B cell (primary cell): ENCODE results near the gene MAGI2. TPM values are rescaled to one million over a fixed set of nuclear protein-coding genes. Genes with fewer than 3 reads are reported as not detected.

Experiments
- ATAC-seq: fragments of 200-7000 bp; cut with Tn5 transposase; one replicate; pipeline ENCODE4 v1.10.0; 2021; ENCODE audit warnings: low read depth, mild to moderate bottlenecking, moderate number of reproducible peaks, moderate library complexity
- CTCF ChIA-PET: fragments of 350-600 bp; sonication (Branson Sonifier 250); formaldehyde crosslinking; loops from one replicate; lab custom pipeline; 2021; ENCODE audit warnings: antibody characterized with exemption, inconsistent platforms; lab: Charles Lee
- POLR2A ChIA-PET: fragments of 350-600 bp; sonication (Branson Sonifier 250); formaldehyde crosslinking; loops from one replicate; lab custom pipeline; 2021; ENCODE audit warnings: antibody characterized with exemption; lab: Charles Lee
- DNase-seq: peaks from one replicate; pipeline ENCODE4 v3.0.0; 2013
- H2AFZ ChIP-seq: 2 replicates; pipeline ENCODE4 v1.6.1; 2012; ENCODE audit warnings: mild to moderate bottlenecking, low read depth, low read length; ENCODE audit not compliant: insufficient read depth, poor library complexity, severe bottlenecking
- H3K27ac ChIP-seq, 2 donors: 1 replicate in 1 of 2; 2 replicates in 1 of 2; pipeline ENCODE4 v1.5.1; 2012 to 2013; ENCODE audit warnings: low read length in 2 of 2, mild to moderate bottlenecking in 2 of 2, moderate library complexity in 1 of 2
- H3K27me3 ChIP-seq, 4 experiments: fragments of 200-600 bp in 1 of 4; sonication (generic) in 1 of 4; replicated peaks in 1 of 4; 1 replicate in 2 of 4; 2 replicates in 2 of 4; pipeline versions ENCODE4 v1.6.1 to v1.7.0; 2013 to 2016; ENCODE audit warnings: low read length in 3 of 4, mild to moderate bottlenecking in 2 of 4, mixed read lengths in 1 of 4, moderate library complexity in 1 of 4; ENCODE audit not compliant: insufficient read depth in 4 of 4, control insufficient read depth in 3 of 4; ENCODE audit errors: control extremely low read depth in 1 of 4
- H3K36me3 ChIP-seq, 2 experiments: replicated peaks in 1 of 2; 1 replicate in 1 of 2; 2 replicates in 1 of 2; pipeline versions ENCODE4 v1.6.1 to v1.7.1; 2013; ENCODE audit warnings: low read length in 1 of 2; ENCODE audit not compliant: insufficient read depth in 2 of 2, control insufficient read depth in 1 of 2; ENCODE audit errors: control extremely low read depth in 1 of 2, extremely low read depth in 1 of 2
- H3K4me1 ChIP-seq, 2 donors: fragments of 200-600 bp in 1 of 2; sonication (generic) in 1 of 2; 1 replicate in 1 of 2; 2 replicates in 1 of 2; pipeline versions ENCODE4 v1.5.1 to v1.6.1; 2013 to 2017; ENCODE audit warnings: low read length in 2 of 2; ENCODE audit not compliant: control insufficient read depth in 2 of 2, insufficient read depth in 2 of 2
- H3K4me2 ChIP-seq: replicated peaks from 2 replicates; pipeline ENCODE3; 2012; ENCODE audit warnings: mild to moderate bottlenecking, low read depth, low read length; ENCODE audit not compliant: poor library complexity, severe bottlenecking
- H3K4me3 ChIP-seq, 5 experiments: fragments of 200-600 bp in 1 of 5; sonication (generic) in 1 of 5; 1 replicate in 3 of 5; 2 replicates in 2 of 5; pipeline versions ENCODE4 v1.5.1 to v1.7.0; 2011 to 2016; ENCODE audit warnings: low read length in 4 of 5, mild to moderate bottlenecking in 4 of 5, low read depth in 2 of 5, control low read depth in 1 of 5, moderate library complexity in 1 of 5; ENCODE audit not compliant: insufficient read depth in 1 of 5; ENCODE audit errors: control extremely low read depth in 1 of 5, extremely low read depth in 1 of 5
- H3K79me2 ChIP-seq: fragments of 200-600 bp; sonication (generic); one replicate; pipeline ENCODE4 v1.6.0; 2016; ENCODE audit warnings: low read length; ENCODE audit not compliant: control insufficient read depth, insufficient read depth
- H3K9ac ChIP-seq: fragments of 200-600 bp; sonication (generic); 2 replicates; pipeline ENCODE4 v1.6.1; 2017; ENCODE audit warnings: mild to moderate bottlenecking, low read length, moderate library complexity
- H3K9me3 ChIP-seq, 3 donors: one replicate each; pipeline versions ENCODE4 v1.6.1 to v1.7.1; 2013; ENCODE audit warnings: low read length in 2 of 3; ENCODE audit not compliant: control insufficient read depth in 2 of 3, insufficient read depth in 1 of 3; ENCODE audit errors: control extremely low read depth in 1 of 3
- H4K20me1 ChIP-seq: 2 replicates; pipeline ENCODE4 v1.6.0; 2012; ENCODE audit warnings: mild to moderate bottlenecking, low read length; ENCODE audit not compliant: insufficient read depth, control insufficient read depth, poor library complexity, severe bottlenecking
- H3K27ac Mint-ChIP-seq: one replicate; pipeline ENCODE4 v1.8.0; 2021; ENCODE audit warnings: mixed read lengths
- H3K27me3 Mint-ChIP-seq: one replicate; pipeline ENCODE4 v1.8.0; 2021; ENCODE audit warnings: mixed read lengths
- H3K4me1 Mint-ChIP-seq: one replicate; pipeline ENCODE4 v1.8.0; 2021; ENCODE audit warnings: mixed read lengths
- H3K4me3 Mint-ChIP-seq: one replicate; pipeline ENCODE4 v1.8.0; 2021; ENCODE audit warnings: mixed read lengths
- H3K9me3 Mint-ChIP-seq: one replicate; pipeline ENCODE4 v1.8.0; 2022; ENCODE audit warnings: mixed read lengths; ENCODE audit not compliant: insufficient read depth
- CTCF ChIP-seq: fragments of 200-600 bp; IDR thresholded peaks from one replicate; pipeline ENCODE4 v1.8.0; 2022; ENCODE audit warnings: antibody characterized with exemption, mild to moderate bottlenecking
- EZH2 ChIP-seq: IDR thresholded peaks from 2 replicates; pipeline ENCODE4 v1.6.1; 2012; ENCODE audit warnings: borderline replicate concordance, low read depth, mild to moderate bottlenecking, moderate library complexity, low read length; ENCODE audit not compliant: insufficient read depth, poor library complexity, severe bottlenecking
- WGBS: methylation state at CpG from one replicate; pipeline ENCODE4 v1.1.5; 2013; ENCODE audit warnings: missing lambda C conversion rate; ENCODE audit not compliant: insufficient coverage; 5-methylcytosine and 5-hydroxymethylcytosine counted together
- intact Hi-C: fragments of 100-400 bp; cut with micrococcal nuclease; formaldehyde crosslinking; loops from one replicate; pipeline ENCODE4 v1.10.0; 2022
- polyA plus RNA-seq: library from polyadenylated mRNA; depleted of rRNA; stranded (reverse); fragments of >200 nt; gene quantifications from 2 replicates; pipeline ENCODE4 v1.2.3, GENCODE V29; 2012
- total RNA-seq, 2 donors: library from RNA; stranded (reverse); fragments of 120-200 nt in 1 of 2; gene quantifications; 1 replicate in 1 of 2; 2 replicates in 1 of 2; pipeline versions ENCODE4 v1.2.3 to v1.2.4, GENCODE V29; 2013 to 2022

The MAGI2 gene
- total and polyA plus RNA-seq, 2 donors (not counting 1 experiment from before 2014, with no cell fraction given), result 0.16 to 0.64 TPM

GRCh38 chr7:79359827-79360226 is 93.6 kb downstream of the MAGI2 start:
- H4K20me1 ChIP-seq, result no peaks in the 10 kb centered on the region
- H3K4me3 ChIP-seq, result no peak overlapping the region
- Mint-ChIP-seq H3K9me3 (no peaks in the 10 kb centered on the region), H3K27me3 (no peaks in the 10 kb centered on the region), H3K4me3 (no peak overlapping the region), H3K27ac (no peak overlapping the region), H3K4me1 (no peaks in the 10 kb centered on the region)
- no peak overlapping the region for H3K4me2 ChIP-seq
- DNase-seq, result no peak
- ATAC-seq, result no peak
- H3K9ac ChIP-seq, result no peak overlapping the region
- H3K4me1 ChIP-seq, result no peaks in the 10 kb centered on the region
- no peaks in the 10 kb centered on the region for H3K36me3 ChIP-seq
- intact Hi-C loops, result no loop called here
- CTCF ChIA-PET, result no interaction called here
- H3K9me3 ChIP-seq, result no peaks in the 10 kb centered on the region
- no CpG with 5 or more reads among the region's 1 CpG for WGBS
- H3K27me3 ChIP-seq, result no peaks in the 10 kb centered on the region
- TF ChIP-seq EZH2, result no peak
- TF ChIP-seq CTCF, result no peak
- POLR2A ChIA-PET, result no interaction called here
- no peak overlapping the region for H3K27ac ChIP-seq
- H2AFZ ChIP-seq, result no peak overlapping the region
- H3K79me2 ChIP-seq, result no peaks in the 10 kb centered on the region

GRCh38 chr7:79357101-79357500 is 96.4 kb downstream of the MAGI2 start:
- no peak overlapping the region for H3K27ac ChIP-seq
- no peak overlapping the region for H3K4me2 ChIP-seq
- no peak for TF ChIP-seq EZH2
- no peak for TF ChIP-seq CTCF
- H3K4me3 ChIP-seq, result no peak overlapping the region
- intact Hi-C loops, result no loop called here
- H3K36me3 ChIP-seq, result no peaks in the 10 kb centered on the region
- H4K20me1 ChIP-seq, result no peaks in the 10 kb centered on the region
- H3K27ac Mint-ChIP-seq, result no peak overlapping the region
- H3K9ac ChIP-seq, result no peak overlapping the region
- H3K27me3 Mint-ChIP-seq, result no peaks in the 10 kb centered on the region
- CTCF ChIA-PET, result no interaction called here
- no peak for ATAC-seq
- H3K4me1 Mint-ChIP-seq, result no peaks in the 10 kb centered on the region
- WGBS, result 93% methylated on average over 1 of the region's 1 CpG
- no peaks in the 10 kb centered on the region for H3K9me3 Mint-ChIP-seq
- DNase-seq, result no peak
- no peaks in the 10 kb centered on the region for H3K79me2 ChIP-seq
- no peak overlapping the region for H2AFZ ChIP-seq
- peaks cover 0 to 11% (median 0%) of the 10 kb centered on the region in 3 donors for H3K9me3 ChIP-seq
- H3K4me3 Mint-ChIP-seq, result no peak overlapping the region
- POLR2A ChIA-PET, result no interaction called here
- no peaks in the 10 kb centered on the region for H3K4me1 ChIP-seq
- no peaks in the 10 kb centered on the region for H3K27me3 ChIP-seq
